Measurements from ENCODE around the gene AK5. TPM values are rescaled to one million over a fixed set of nuclear protein-coding genes. Genes with fewer than 3 reads are reported as not detected.

Gene AK5
- total RNA-seq, 1 donor from 2014 or later: 6.9 TPM

- no peaks in the 10 kb centered on the region for H3K4me1 ChIP-seq
- intact Hi-C loops (cut with DNase I): no loop called here
- H3K27ac ChIP-seq: no peak overlapping the region
- H3K36me3 ChIP-seq: no peaks in the 10 kb centered on the region
- no peak for DNase-seq (ENCODE audit: extremely low spot score in 2 of 2)
- TF ChIP-seq POLR2AphosphoS5 (IDR thresholded peaks at IDR 0.05; ENCODE audit: insufficient read depth in 1 of 2, low read depth in 1 of 2) (no peak), POLR2A (IDR thresholded peaks at IDR 0.05) (no peak), CTCF (IDR thresholded peaks at IDR 0.05) (no peak)
- H3K4me3 ChIP-seq: no peak overlapping the region
- no peaks in the 10 kb centered on the region for H3K27me3 ChIP-seq
- no peaks in the 10 kb centered on the region for H3K9me3 ChIP-seq
Observed at GRCh38 chr1:77463216-77463615, 181.4 kb downstream of the AK5 start.

DNA sequence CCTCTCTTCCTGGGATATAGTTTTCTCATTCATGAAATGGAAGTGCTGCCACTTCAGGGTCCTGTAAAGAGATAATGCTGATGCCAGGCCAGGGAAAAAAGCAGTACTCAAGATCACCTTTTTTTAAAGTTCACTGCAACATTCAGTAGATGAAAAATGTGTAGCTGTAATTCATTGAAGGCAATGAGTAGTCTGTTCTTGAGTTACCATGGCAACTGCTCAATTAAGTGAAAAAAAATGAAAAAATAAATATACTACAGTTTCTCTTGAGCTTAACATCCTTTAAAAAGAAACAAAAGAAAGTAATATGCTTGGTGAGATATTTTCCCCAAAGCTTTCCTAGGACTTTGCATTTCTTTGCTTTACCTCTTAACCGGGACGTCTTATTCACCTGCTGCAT lies 183.3 kb downstream of the AK5 start:
- TF ChIP-seq POLR2A (IDR thresholded peaks at IDR 0.05) (no peak), POLR2AphosphoS5 (IDR thresholded peaks at IDR 0.05; ENCODE audit: insufficient read depth in 1 of 2, low read depth in 1 of 2) (no peak), CTCF (IDR thresholded peaks at IDR 0.05) (no peak)
- DNase-seq (ENCODE audit: extremely low spot score in 2 of 2): no peak
- no peaks in the 10 kb centered on the region for H3K36me3 ChIP-seq
- no peaks in the 10 kb centered on the region for H3K9me3 ChIP-seq
- no peak overlapping the region for H3K27ac ChIP-seq
- H3K4me1 ChIP-seq: no peaks in the 10 kb centered on the region
- intact Hi-C loops (cut with DNase I): no loop called here
- no peak overlapping the region for H3K4me3 ChIP-seq
- no peaks in the 10 kb centered on the region for H3K27me3 ChIP-seq

- intact Hi-C loops (cut with DNase I): no loop called here
- DNase-seq (ENCODE audit: extremely low spot score in 2 of 2): no peak
- no peaks in the 10 kb centered on the region for H3K36me3 ChIP-seq
- H3K4me1 ChIP-seq: no peaks in the 10 kb centered on the region
- no peak overlapping the region for H3K4me3 ChIP-seq
- no peak overlapping the region for H3K27ac ChIP-seq
- H3K27me3 ChIP-seq: no peaks in the 10 kb centered on the region
- no peak for TF ChIP-seq POLR2AphosphoS5 (IDR thresholded peaks at IDR 0.05; ENCODE audit: insufficient read depth in 1 of 2, low read depth in 1 of 2)
- no peak for TF ChIP-seq CTCF (IDR thresholded peaks at IDR 0.05)
- TF ChIP-seq POLR2A (IDR thresholded peaks at IDR 0.05): no peak
- no peaks in the 10 kb centered on the region for H3K9me3 ChIP-seq
Observed at GRCh38 chr1:77465922-77466321, 184.1 kb downstream of the AK5 start.

DNA sequence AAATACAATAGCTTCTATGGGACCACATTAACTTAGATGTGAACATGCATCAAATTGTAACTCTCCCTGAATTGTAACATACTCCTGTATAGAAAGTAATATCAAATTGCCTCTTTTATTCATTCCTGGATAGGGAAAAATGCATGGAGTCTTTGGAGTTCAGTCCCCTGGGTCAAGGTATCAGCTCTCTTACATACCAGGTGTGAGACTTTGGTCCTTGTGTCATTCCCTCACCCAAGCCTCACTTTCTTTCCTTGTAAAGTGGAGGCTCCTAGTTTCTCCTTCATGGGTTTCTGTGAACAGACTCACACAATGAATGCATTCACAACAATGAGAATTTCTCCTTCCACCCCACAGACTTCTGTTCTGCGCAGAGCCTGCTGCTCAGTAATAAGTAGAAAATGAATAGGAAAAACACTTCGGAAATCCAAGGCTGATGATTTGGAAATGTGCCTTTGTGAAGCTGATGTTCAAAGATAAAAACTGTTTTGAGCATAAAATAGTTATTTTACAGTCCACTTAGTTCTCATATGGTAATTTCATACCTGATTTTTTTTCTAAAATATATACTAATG lies 185.3 kb downstream of the AK5 start:
- no peaks in the 10 kb centered on the region for H3K36me3 ChIP-seq
- intact Hi-C loops (cut with DNase I): no loop called here
- TF ChIP-seq POLR2AphosphoS5 (IDR thresholded peaks at IDR 0.05; ENCODE audit: insufficient read depth in 1 of 2, low read depth in 1 of 2) (no peak), CTCF (IDR thresholded peaks at IDR 0.05) (no peak), POLR2A (IDR thresholded peaks at IDR 0.05) (no peak)
- H3K9me3 ChIP-seq: no peaks in the 10 kb centered on the region
- H3K4me3 ChIP-seq: no peak overlapping the region
- H3K27me3 ChIP-seq: no peaks in the 10 kb centered on the region
- DNase-seq (ENCODE audit: extremely low spot score in 2 of 2): no peak
- no peak overlapping the region for H3K27ac ChIP-seq
- no peaks in the 10 kb centered on the region for H3K4me1 ChIP-seq

GRCh38 chr1:77467741-77468140 lies 185.9 kb downstream of the AK5 start:
- Histone ChIP-seq H3K4me1 (no peaks in the 10 kb centered on the region), H3K9me3 (no peaks in the 10 kb centered on the region), H3K27me3 (no peaks in the 10 kb centered on the region), H3K36me3 (no peaks in the 10 kb centered on the region), H3K4me3 (no peak overlapping the region), H3K27ac (no peak overlapping the region)
- intact Hi-C loops (cut with DNase I): no loop called here
- DNase-seq (ENCODE audit: extremely low spot score in 2 of 2): no peak
- TF ChIP-seq POLR2A (IDR thresholded peaks at IDR 0.05) (no peak), POLR2AphosphoS5 (IDR thresholded peaks at IDR 0.05; ENCODE audit: insufficient read depth in 1 of 2, low read depth in 1 of 2) (no peak), CTCF (IDR thresholded peaks at IDR 0.05) (no peak)

All from vagina (tissue), 2 donors.